22Rv1 (cell line): Measurements from ENCODE around the gene MBD2.

Experiments used
- ZFX ChIP-seq: fragments of 450-650 bp; IDR thresholded peaks from 2 replicates; pipeline ENCODE4 v1.6.1; 2017; ENCODE audit warnings: antibody characterized with exemption, borderline replicate concordance
- TF ChIP-seq, protein P1 (sequence below): fragments of 450-650 bp; IDR thresholded peaks from 2 replicates; pipeline ENCODE4 v1.5.1; 2017; ENCODE audit warnings: mild to moderate bottlenecking

DNA sequence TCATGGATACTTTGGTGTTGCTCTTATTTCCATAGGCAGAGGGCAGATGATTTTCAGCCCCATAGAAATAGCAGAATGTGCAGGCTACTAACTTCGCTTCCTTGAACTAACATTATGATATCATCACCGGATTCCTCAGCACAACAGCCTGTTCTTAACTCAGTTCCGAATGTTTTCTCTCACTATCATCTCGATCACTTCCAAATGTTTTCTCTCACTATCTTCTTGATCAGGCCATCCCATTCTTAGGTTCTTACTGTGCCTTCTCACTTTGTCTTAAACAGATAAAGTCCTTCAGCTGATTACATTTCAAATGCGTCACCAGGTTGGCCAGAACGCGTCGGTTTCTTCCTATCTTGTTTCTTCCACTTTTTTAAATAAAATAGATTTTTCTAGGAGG is 11.4 kb upstream of the MBD2 start:
- TF ChIP-seq, protein P1, sequence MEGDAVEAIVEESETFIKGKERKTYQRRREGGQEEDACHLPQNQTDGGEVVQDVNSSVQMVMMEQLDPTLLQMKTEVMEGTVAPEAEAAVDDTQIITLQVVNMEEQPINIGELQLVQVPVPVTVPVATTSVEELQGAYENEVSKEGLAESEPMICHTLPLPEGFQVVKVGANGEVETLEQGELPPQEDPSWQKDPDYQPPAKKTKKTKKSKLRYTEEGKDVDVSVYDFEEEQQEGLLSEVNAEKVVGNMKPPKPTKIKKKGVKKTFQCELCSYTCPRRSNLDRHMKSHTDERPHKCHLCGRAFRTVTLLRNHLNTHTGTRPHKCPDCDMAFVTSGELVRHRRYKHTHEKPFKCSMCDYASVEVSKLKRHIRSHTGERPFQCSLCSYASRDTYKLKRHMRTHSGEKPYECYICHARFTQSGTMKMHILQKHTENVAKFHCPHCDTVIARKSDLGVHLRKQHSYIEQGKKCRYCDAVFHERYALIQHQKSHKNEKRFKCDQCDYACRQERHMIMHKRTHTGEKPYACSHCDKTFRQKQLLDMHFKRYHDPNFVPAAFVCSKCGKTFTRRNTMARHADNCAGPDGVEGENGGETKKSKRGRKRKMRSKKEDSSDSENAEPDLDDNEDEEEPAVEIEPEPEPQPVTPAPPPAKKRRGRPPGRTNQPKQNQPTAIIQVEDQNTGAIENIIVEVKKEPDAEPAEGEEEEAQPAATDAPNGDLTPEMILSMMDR, result no peak
- TF ChIP-seq ZFX, result no peak
